ENCODE measurements around the gene CALM1. TPM values are rescaled to one million over a fixed set of nuclear protein-coding genes. Genes with fewer than 3 reads are reported as not detected.
A peak's percentile ranks its signal among the peaks of the same experiment; 100 is the strongest.

Gene CALM1
- total and polyA plus RNA-seq, 7 donors: 460 to 1,593 (median 659) TPM

DNA sequence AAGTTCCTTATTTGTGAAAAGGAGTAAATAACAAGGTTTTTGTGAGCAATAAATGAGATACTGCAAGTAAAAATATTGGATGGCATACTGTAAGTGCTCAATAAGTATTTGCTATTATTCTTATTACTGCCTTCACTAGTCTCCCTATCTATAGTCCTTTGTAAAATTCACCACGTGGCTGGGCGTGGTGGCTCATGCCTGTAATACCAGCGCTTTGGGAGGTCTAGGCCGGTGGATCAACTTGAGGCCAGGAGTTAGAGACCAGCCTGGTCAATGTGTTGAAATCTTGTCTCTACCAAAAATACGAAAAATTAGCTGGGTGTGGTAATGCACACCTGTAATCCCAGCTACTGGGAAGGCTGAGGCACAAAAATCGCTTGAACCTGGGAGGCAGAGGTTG, 18.6 kb upstream of the CALM1 start:
- no peak for DNase-seq
- Histone ChIP-seq H3K9me3 (no peaks in the 10 kb centered on the region), H3K36me3 (ENCODE audit: insufficient read depth in 1 of 2, low read depth in 1 of 2) (no peaks in the 10 kb centered on the region), H3K27me3 (ENCODE audit: insufficient read depth in 3 of 3, low read length in 2 of 3) (no peaks in the 10 kb centered on the region), H3K4me3 (no peak overlapping the region), H3K27ac (no peak overlapping the region), H3K4me1 (peaks cover 5% of the 10 kb centered on the region)
- no peak for ATAC-seq
- WGBS, 3 donors: 88 to 92% (median 88%) methylated on average over 6 of the region's 6 CpGs
- TF ChIP-seq, protein P1, sequence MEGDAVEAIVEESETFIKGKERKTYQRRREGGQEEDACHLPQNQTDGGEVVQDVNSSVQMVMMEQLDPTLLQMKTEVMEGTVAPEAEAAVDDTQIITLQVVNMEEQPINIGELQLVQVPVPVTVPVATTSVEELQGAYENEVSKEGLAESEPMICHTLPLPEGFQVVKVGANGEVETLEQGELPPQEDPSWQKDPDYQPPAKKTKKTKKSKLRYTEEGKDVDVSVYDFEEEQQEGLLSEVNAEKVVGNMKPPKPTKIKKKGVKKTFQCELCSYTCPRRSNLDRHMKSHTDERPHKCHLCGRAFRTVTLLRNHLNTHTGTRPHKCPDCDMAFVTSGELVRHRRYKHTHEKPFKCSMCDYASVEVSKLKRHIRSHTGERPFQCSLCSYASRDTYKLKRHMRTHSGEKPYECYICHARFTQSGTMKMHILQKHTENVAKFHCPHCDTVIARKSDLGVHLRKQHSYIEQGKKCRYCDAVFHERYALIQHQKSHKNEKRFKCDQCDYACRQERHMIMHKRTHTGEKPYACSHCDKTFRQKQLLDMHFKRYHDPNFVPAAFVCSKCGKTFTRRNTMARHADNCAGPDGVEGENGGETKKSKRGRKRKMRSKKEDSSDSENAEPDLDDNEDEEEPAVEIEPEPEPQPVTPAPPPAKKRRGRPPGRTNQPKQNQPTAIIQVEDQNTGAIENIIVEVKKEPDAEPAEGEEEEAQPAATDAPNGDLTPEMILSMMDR (IDR thresholded peaks at IDR 0.05): no peak
- intact Hi-C loops (cut with DNase I): no loop called here

GRCh38 chr14:90379106-90379505, 17.7 kb upstream of the CALM1 start:
- Histone ChIP-seq H3K9me3 (no peaks in the 10 kb centered on the region), H3K4me3 (no peak overlapping the region), H3K27ac (no peak overlapping the region), H3K4me1 (peaks cover 9% of the 10 kb centered on the region), H3K27me3 (ENCODE audit: insufficient read depth in 3 of 3, low read length in 2 of 3) (no peaks in the 10 kb centered on the region), H3K36me3 (ENCODE audit: insufficient read depth in 1 of 2, low read depth in 1 of 2) (no peaks in the 10 kb centered on the region)
- intact Hi-C loops (cut with DNase I): no loop called here
- TF ChIP-seq, protein P1 (IDR thresholded peaks at IDR 0.05): no peak
- DNase-seq: no peak
- WGBS, 3 donors: 76 to 88% (median 84%) methylated on average over 2 of the region's 2 CpGs
- ATAC-seq: no peak

- ATAC-seq (peak; percentile 31 to 68 (median 61)), DNase-seq (peak; percentile 44 to 82)
- TF ChIP-seq, protein P1 (IDR thresholded peaks at IDR 0.05): no peak
- H3K4me1 ChIP-seq: peaks cover 22% of the 10 kb centered on the region
- H3K27me3 ChIP-seq (ENCODE audit: insufficient read depth in 3 of 3, low read length in 2 of 3): no peaks in the 10 kb centered on the region
- 37 to 52% (median 42%) methylated on average over 8 of the region's 8 CpGs for WGBS, 3 donors
- H3K4me3 ChIP-seq: peak overlapping the region; percentile 76
- no peaks in the 10 kb centered on the region for H3K36me3 ChIP-seq (ENCODE audit: insufficient read depth in 1 of 2, low read depth in 1 of 2)
- H3K9me3 ChIP-seq: no peaks in the 10 kb centered on the region
- intact Hi-C loops (cut with DNase I): loop anchor here (5.0 kb wide), 4 partner anchors 49 to 376 kb away; partner anchors contain the start of gene NRDE2 (in 2 of the 2)
- peak overlapping the region; percentile 100 for H3K27ac ChIP-seq
Measured at GRCh38 chr14:90381011-90381786, 15.6 kb upstream of the CALM1 start.

DNA sequence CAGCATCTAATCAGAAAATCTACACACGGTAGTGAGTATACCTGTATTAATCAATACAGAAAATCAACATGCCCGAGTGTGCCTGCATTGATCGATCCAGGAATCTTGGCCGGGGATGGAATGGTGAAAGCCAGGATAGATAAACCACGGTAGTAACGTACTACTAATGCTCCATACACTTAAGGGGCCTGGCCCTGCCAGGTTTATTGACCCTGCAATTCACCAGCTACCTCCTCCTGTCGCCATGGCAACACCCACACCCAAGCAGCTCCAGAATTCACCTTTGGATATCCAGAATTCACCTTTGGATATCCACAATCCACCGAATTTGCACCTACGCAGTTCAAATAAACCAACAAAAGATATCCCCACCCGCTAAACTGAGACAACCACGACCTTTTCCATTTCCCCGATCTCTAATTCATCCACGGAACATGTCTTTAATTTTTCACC, 14.8 kb upstream of the CALM1 start:
- ATAC-seq: peak in 1 of 4 donors; percentile 14
- Histone ChIP-seq H3K27me3 (ENCODE audit: insufficient read depth in 3 of 3, low read length in 2 of 3) (no peaks in the 10 kb centered on the region), H3K9me3 (no peaks in the 10 kb centered on the region), H3K4me3 (peak overlapping the region; percentile 76), H3K27ac (peak overlapping the region; percentile 100), H3K36me3 (ENCODE audit: insufficient read depth in 1 of 2, low read depth in 1 of 2) (no peaks in the 10 kb centered on the region), H3K4me1 (peaks cover 22% of the 10 kb centered on the region)
- TF ChIP-seq, protein P1 (IDR thresholded peaks at IDR 0.05): no peak
- intact Hi-C loops (cut with DNase I): loop anchor here (2.0 to 5.0 kb wide), 5 partner anchors 15 to 375 kb away; partner anchors contain the start of genes NRDE2 (in 2 of the 2) and CALM1 (in 1 of the 2)
- peak; percentile 31 to 54 for DNase-seq
- 10 to 18% (median 14%) methylated on average over 13 of the region's 13 CpGs for WGBS, 3 donors

Data from psoas muscle (tissue), 8 donors.